ENCODE data around the gene RHBDD3. TPM values are rescaled to one million over a fixed set of nuclear protein-coding genes. Genes with fewer than 3 reads are reported as not detected.

Gene RHBDD3
- total and polyA plus RNA-seq, 2 of the 8 experiments (the other 6 are each of a cell fraction or from before 2014, with no cell fraction given) = 72.1 to 117 TPM

GRCh38 chr22:29267858-29268510 lies at the start of gene RHBDD3, which contains the start of gene EWSR1 (continued):
- TF ChIP-seq PHF8 (conservative IDR thresholded peaks at IDR 0.05; ENCODE audit: low read depth, low read length) = peak; percentile 82; the same call in 1 of the 2 replicates
- peak; percentile 86 for TF ChIP-seq ASH2L (IDR thresholded peaks at IDR 0.05; ENCODE audit: low read length)
- no peak for TF ChIP-seq EGR1 (IDR thresholded peaks at IDR 0.05; ENCODE audit: borderline replicate concordance, low read depth, low read length)
- peak; percentile 74; the same call in 1 of the 2 replicates for TF ChIP-seq MAFK (IDR thresholded peaks at IDR 0.05; ENCODE audit: low read depth, low read length)
- peak; percentile 60 for TF ChIP-seq NRF1 (IDR thresholded peaks at IDR 0.05; ENCODE audit: low read depth, low read length)
- no peak for TF ChIP-seq FOSL1 (IDR thresholded peaks at IDR 0.05; ENCODE audit: insufficient read depth, low read depth, low read length)
- TF ChIP-seq TCF12 (IDR thresholded peaks at IDR 0.05; ENCODE audit: low read depth, low read length) = no peak
- peak; percentile 35 for TF ChIP-seq SIX5 (IDR thresholded peaks at IDR 0.05; ENCODE audit: low read depth, low read length)
- peak in 1 of 2 experiments; percentile 98; a peak in 2 of 3 replicates for TF ChIP-seq EP300 (IDR thresholded peaks at IDR 0.05; ENCODE audit: borderline replicate concordance in 1 of 2, low read depth in 2 of 2, low read length in 2 of 2)
- no peak for TF ChIP-seq RFX5 (IDR thresholded peaks at IDR 0.05; ENCODE audit: borderline replicate concordance, low read depth, low read length)
- no peak for TF ChIP-seq GABPA (IDR thresholded peaks at IDR 0.05; ENCODE audit: borderline replicate concordance, insufficient read depth, low read length)
- no peak for TF ChIP-seq BCL11A (IDR thresholded peaks at IDR 0.05; ENCODE audit: low read depth in 2 of 2, low read length in 2 of 2)
- no peak for TF ChIP-seq HDAC2 (IDR thresholded peaks at IDR 0.05; ENCODE audit: borderline replicate concordance in 1 of 2, low read depth in 2 of 2, low read length in 2 of 2)
- peak; percentile 34 for TF ChIP-seq SAP30 (IDR thresholded peaks at IDR 0.05; ENCODE audit: insufficient read depth, insufficient replicate concordance, low read length)
- TF ChIP-seq JUND (IDR thresholded peaks at IDR 0.05; ENCODE audit: low read length) = peak; percentile 96
- TF ChIP-seq TBP (IDR thresholded peaks at IDR 0.05; ENCODE audit: low read depth, low read length) = peak; percentile 89
- no peak for TF ChIP-seq KDM5A (IDR thresholded peaks at IDR 0.05; ENCODE audit: low read length)
- TF ChIP-seq GTF2F1 (IDR thresholded peaks at IDR 0.05; ENCODE audit: borderline replicate concordance, low read depth, low read length) = no peak
- TF ChIP-seq RAD21 (IDR thresholded peaks at IDR 0.05 in 1 of 2, conservative IDR thresholded peaks at IDR 0.05 in 1 of 2; ENCODE audit: low read depth in 2 of 2, low read length in 2 of 2) = no peak
- TF ChIP-seq RXRA (IDR thresholded peaks at IDR 0.05; ENCODE audit: insufficient read depth, low read depth, low read length) = no peak
- peak; percentile 56 for TF ChIP-seq TAF7 (optimal IDR thresholded peaks at IDR 0.05; ENCODE audit: borderline replicate concordance, low read depth, low read length)
- TF ChIP-seq SP2 (IDR thresholded peaks at IDR 0.05; ENCODE audit: low read length) = no peak
- no peak for TF ChIP-seq CTBP2 (IDR thresholded peaks at IDR 0.05; ENCODE audit: borderline replicate concordance, insufficient read depth, insufficient read length, low read length)
- TF ChIP-seq BRCA1 (IDR thresholded peaks at IDR 0.05; ENCODE audit: low read depth, low read length) = no peak; the same call in 1 of the 2 replicates
